Mesothelial cell of epicardium (in vitro differentiated cells): ENCODE results near the gene EMID1. TPM values are rescaled to one million over a fixed set of nuclear protein-coding genes. Genes with fewer than 3 reads are reported as not detected.

Experiments used
- DNase-seq, 2 experiments: peaks; one replicate each; pipeline ENCODE4 v3.0.0; 2021; ENCODE audit warnings: low spot score in 2 of 2; ENCODE audit not compliant: unreplicated experiment in 2 of 2
- H3K27ac Mint-ChIP-seq: 2 replicates; pipeline ENCODE4 v1.8.0; 2021; ENCODE audit warnings: mixed read lengths
- H3K27me3 Mint-ChIP-seq: 2 replicates; pipeline ENCODE4 v1.8.0; 2021; ENCODE audit warnings: low read depth, mixed read lengths
- H3K36me3 Mint-ChIP-seq: 2 replicates; pipeline ENCODE4 v1.8.0; 2021; ENCODE audit warnings: mixed read lengths
- H3K4me1 Mint-ChIP-seq: 2 replicates; pipeline ENCODE4 v1.8.0; 2021; ENCODE audit warnings: mixed read lengths
- H3K4me3 Mint-ChIP-seq: 2 replicates; pipeline ENCODE4 v1.8.0; 2021; ENCODE audit warnings: mild to moderate bottlenecking, moderate library complexity, mixed read lengths
- H3K9me3 Mint-ChIP-seq: 2 replicates; pipeline ENCODE4 v1.8.0; 2021; ENCODE audit warnings: mixed read lengths
- CTCF ChIP-seq: fragments of 200-600 bp; sonication (generic); IDR thresholded peaks from one replicate; pipeline ENCODE4 v1.5.0; 2021; ENCODE audit warnings: antibody characterized with exemption; ENCODE audit not compliant: unreplicated experiment
- total RNA-seq: library from RNA; stranded (reverse); gene quantifications from 3 replicates; pipeline ENCODE4 v1.2.1, GENCODE V29; 2021

The EMID1 gene
- total RNA-seq, 1 donor from 2014 or later: 15.7 TPM

DNA sequence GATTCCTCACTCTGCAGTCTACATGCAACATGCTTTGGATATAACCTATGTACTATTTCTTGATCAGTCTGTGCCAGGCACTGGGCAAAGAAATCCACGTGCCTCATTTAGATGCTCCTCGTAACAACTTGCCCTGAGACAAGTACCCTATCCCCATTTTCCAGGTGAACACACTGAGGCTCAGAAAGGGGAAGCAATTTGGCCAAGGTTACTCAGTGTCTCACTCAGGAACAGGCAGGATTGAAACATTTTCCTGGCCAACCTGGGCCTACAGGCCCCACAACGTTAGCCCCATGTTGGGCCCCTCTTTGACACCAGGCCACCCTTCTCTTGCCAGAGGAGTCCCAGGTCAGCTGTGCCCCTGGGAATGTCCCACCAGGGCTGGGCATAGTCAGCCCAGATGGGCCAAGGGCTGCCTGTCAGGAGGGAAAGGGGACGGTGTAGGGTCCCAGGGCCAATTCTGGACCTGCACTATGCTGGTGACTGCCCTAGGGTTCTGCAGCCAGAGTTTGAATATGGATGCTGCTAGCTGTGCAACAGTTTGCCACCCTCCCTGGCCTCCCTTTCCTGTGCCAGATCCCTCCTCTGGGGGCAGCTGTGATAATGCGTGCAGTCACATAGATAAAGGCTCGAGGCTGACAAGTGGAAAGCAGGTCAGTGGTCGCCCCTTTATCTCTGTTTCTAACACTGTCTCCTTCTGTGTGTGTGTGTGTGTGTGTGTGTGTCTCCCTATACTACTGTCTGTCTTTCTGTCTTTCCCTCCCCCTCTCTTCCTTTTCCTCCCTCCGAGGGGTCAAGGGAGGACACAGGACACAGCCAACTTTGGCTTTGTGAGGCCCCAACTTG lies 10.4 kb upstream of the EMID1 start:
- no peak for TF ChIP-seq CTCF
- Mint-ChIP-seq H3K4me1 (peaks cover 4% of the 10 kb centered on the region), H3K36me3 (no peaks in the 10 kb centered on the region), H3K27me3 (no peaks in the 10 kb centered on the region), H3K4me3 (no peak overlapping the region), H3K9me3 (no peaks in the 10 kb centered on the region), H3K27ac (no peak overlapping the region)
- no peak for DNase-seq

DNA sequence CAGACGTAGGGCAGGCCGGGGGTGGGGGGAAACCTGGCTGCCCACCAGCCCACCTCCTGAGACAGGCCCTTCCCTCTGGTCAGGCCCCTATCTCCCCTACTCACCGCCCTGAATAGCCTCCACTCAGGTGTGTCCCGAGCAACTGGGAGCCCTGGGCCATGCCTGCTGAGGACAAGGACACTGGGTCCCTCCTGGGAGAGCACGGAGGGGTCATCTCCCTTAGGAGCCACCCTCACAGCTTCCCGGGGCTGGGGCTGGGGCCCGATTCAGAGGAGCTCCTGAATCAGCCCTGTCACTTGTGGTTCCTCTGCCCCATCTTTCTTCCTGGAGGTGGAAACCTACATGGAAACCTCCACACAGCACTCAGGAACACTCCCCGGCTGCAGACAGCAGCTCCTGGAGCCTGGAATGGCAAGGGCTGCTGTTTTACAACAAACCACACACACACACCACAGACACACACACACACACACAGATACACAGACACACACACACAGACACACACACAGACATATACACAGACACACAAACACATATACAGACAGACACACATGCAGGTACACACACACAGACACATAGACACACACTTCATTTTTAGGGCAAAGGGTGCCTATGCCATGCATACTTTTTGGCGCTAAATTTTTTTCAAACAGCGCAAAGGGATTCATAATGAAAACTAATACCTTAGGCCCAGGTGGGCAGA lies 9.6 kb upstream of the EMID1 start:
- Mint-ChIP-seq H3K27me3 (no peaks in the 10 kb centered on the region), H3K9me3 (no peaks in the 10 kb centered on the region), H3K4me1 (peaks cover 4% of the 10 kb centered on the region), H3K27ac (no peak overlapping the region), H3K4me3 (no peak overlapping the region), H3K36me3 (no peaks in the 10 kb centered on the region)
- DNase-seq: no peak
- no peak for TF ChIP-seq CTCF

GRCh38 chr22:29197096-29197495 lies 8.6 kb upstream of the EMID1 start:
- H3K4me1 Mint-ChIP-seq: peaks cover 10% of the 10 kb centered on the region
- no peak overlapping the region for H3K4me3 Mint-ChIP-seq
- H3K36me3 Mint-ChIP-seq: no peaks in the 10 kb centered on the region
- no peaks in the 10 kb centered on the region for H3K9me3 Mint-ChIP-seq
- no peak overlapping the region for H3K27ac Mint-ChIP-seq
- no peak for TF ChIP-seq CTCF
- H3K27me3 Mint-ChIP-seq: no peaks in the 10 kb centered on the region
- DNase-seq: no peak

DNA sequence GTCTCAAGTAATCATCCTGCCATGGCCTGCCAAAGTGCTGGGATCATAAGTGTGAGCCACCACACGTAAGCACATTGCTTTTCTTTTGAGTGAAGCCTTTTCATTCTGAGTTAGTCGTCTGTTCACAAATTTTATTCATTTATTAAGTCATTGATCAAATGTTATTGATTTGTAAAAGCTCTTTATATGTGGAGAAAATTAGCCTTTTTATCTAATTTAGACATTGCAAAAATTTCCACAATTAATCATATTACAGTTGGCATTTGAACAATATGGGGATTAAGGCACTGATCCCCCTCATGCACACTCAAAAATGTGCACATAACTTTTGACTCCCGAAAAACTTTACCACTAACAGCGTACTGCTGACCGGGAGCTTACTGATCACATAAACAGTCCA lies 7.5 kb upstream of the EMID1 start:
- TF ChIP-seq CTCF: no peak
- H3K4me1 Mint-ChIP-seq: peaks cover 15% of the 10 kb centered on the region
- no peak overlapping the region for H3K27ac Mint-ChIP-seq

GRCh38 chr22:29199702-29200400 lies 5.8 kb upstream of the EMID1 start:
- no peaks in the 10 kb centered on the region for H3K9me3 Mint-ChIP-seq
- no peak overlapping the region for H3K27ac Mint-ChIP-seq
- H3K27me3 Mint-ChIP-seq: no peaks in the 10 kb centered on the region
- no peak for TF ChIP-seq CTCF
- no peaks in the 10 kb centered on the region for H3K36me3 Mint-ChIP-seq
- peaks cover 15% of the 10 kb centered on the region for H3K4me1 Mint-ChIP-seq
- H3K4me3 Mint-ChIP-seq: no peak overlapping the region
- DNase-seq: no peak

More for the DNA sequence above, 7.5 kb upstream of the EMID1 start:
- H3K27me3 Mint-ChIP-seq: no peaks in the 10 kb centered on the region
- no peak overlapping the region for H3K4me3 Mint-ChIP-seq
- no peak for DNase-seq
- H3K36me3 Mint-ChIP-seq: no peaks in the 10 kb centered on the region
- no peaks in the 10 kb centered on the region for H3K9me3 Mint-ChIP-seq
